H1 (cell line): ENCODE data around the gene PHRF1. TPM values are rescaled to one million over a fixed set of nuclear protein-coding genes. Genes with fewer than 3 reads are reported as not detected.

Source experiments
- BCL11A ChIP-seq, 2 experiments: IDR thresholded peaks; one replicate each; pipeline ENCODE4 v1.6.1; 2011; ENCODE audit warnings: low read depth in 2 of 2, low read length in 2 of 2, mild to moderate bottlenecking in 2 of 2
- CBX5 ChIP-seq: fragments of 300-800, 300-1000 bp; sonication (generic); IDR thresholded peaks from 2 replicates; pipeline ENCODE4 v1.7.1; 2016; ENCODE audit warnings: antibody characterized with exemption, low read length, low read depth
- CEBPB ChIP-seq: IDR thresholded peaks from 2 replicates; pipeline ENCODE4 v1.6.1; 2012; ENCODE audit warnings: low read depth, low read length
- FOSL1 ChIP-seq: IDR thresholded peaks from 2 replicates; pipeline ENCODE4 v1.6.1; 2011; ENCODE audit warnings: mild to moderate bottlenecking, low read depth, low read length, moderate library complexity; ENCODE audit not compliant: insufficient read depth
- GABPA ChIP-seq: IDR thresholded peaks from 2 replicates; pipeline ENCODE4 v1.6.1; 2011; ENCODE audit warnings: mild to moderate bottlenecking, low read length, moderate library complexity, borderline replicate concordance; ENCODE audit not compliant: insufficient read depth
- JUN ChIP-seq: IDR thresholded peaks from 2 replicates; pipeline ENCODE4 v1.6.1; 2011; ENCODE audit warnings: low read depth, mild to moderate bottlenecking, improper control_type of control experiment, low read length
- KDM1A ChIP-seq: fragments of 200-600, 300-600 bp; sonication (generic); IDR thresholded peaks from 2 replicates; pipeline ENCODE4 v1.7.1; 2016; ENCODE audit warnings: mild to moderate bottlenecking, low read length, borderline replicate concordance
- RBBP5 ChIP-seq: IDR thresholded peaks from 2 replicates; pipeline ENCODE4 v1.7.1; 2012; ENCODE audit warnings: low read depth, mild to moderate bottlenecking, inconsistent platforms, low read length, moderate library complexity, borderline replicate concordance
- RNF2 ChIP-seq: fragments of 200-900, 300-1000 bp; sonication (generic); IDR thresholded peaks from 2 replicates; pipeline ENCODE4 v1.7.1; 2016; ENCODE audit warnings: borderline replicate concordance, low read depth, mild to moderate bottlenecking, antibody characterized with exemption, low read length; ENCODE audit not compliant: poor library complexity, severe bottlenecking; ENCODE audit errors: missing control alignments
- TAF1 ChIP-seq: IDR thresholded peaks from 2 replicates; pipeline ENCODE4 v1.6.1; 2011; ENCODE audit warnings: mild to moderate bottlenecking, low read depth, low read length
- TBP ChIP-seq: IDR thresholded peaks from 2 replicates; pipeline ENCODE4 v1.6.1; 2011; ENCODE audit warnings: low read depth, low read length, improper control_type of control experiment
- YY1 ChIP-seq: IDR thresholded peaks from 2 replicates; pipeline ENCODE4 v1.6.1; 2011; ENCODE audit warnings: low read depth, mild to moderate bottlenecking, low read length
- polyA plus RNA-seq, 7 experiments: library from polyadenylated mRNA; depleted of rRNA in 3 of 7; stranded (reverse) in 5 of 7; unstranded in 2 of 7; fragments of >200 nt in 5 of 7; fragments of 200-250 nt in 2 of 7; gene quantifications; 1 replicate in 5 of 7; 2 replicates in 1 of 7; 4 replicates in 1 of 7; pipeline versions ENCODE4 v1.2.1 to v1.2.3, GENCODE V29; 2011 to 2013; ENCODE audit warnings: missing spikeins in 2 of 7, mixed read lengths in 2 of 7
- total RNA-seq: library from RNA; stranded (reverse); fragmentation: NEBNext Ultra II Directional; extraction: Animal tissue kit (Norgen Biotek cat#: 25700); gene quantifications from 2 replicates; pipeline ENCODE4 v1.2.1, GENCODE V29; 2021

The PHRF1 gene
- total and polyA plus RNA-seq, 2 of the 8 experiments (the other 6 are each of a cell fraction or from before 2014, with no cell fraction given): 13.4 to 37.3 TPM

GRCh38 chr11:553083-553987 lies 22.9 kb upstream of the PHRF1 start (continued):
- TF ChIP-seq JUN (no peak), CEBPB (no peak), RBBP5 (no peak), RNF2 (no peak), TAF1 (no peak), CBX5 (no peak), BCL11A (IDR thresholded peaks at IDR 0.05; ENCODE audit: low read depth in 2 of 2, low read length in 2 of 2) (no peak), TBP (no peak), FOSL1 (no peak), KDM1A (no peak), YY1 (no peak), GABPA (no peak)
